Ramos (cell line): Measurements from ENCODE around the gene MOGAT1.

ENCODE experiments used
- in situ Hi-C: fragments of 300-500 bp; cut with MboI; formaldehyde crosslinking; loops from one replicate; pipeline ENCODE4 v1.14.3; 2022; ENCODE audit warnings: low sequenced_read_pairs; ENCODE audit not compliant: unreplicated experiment

MOGAT1 gene

DNA sequence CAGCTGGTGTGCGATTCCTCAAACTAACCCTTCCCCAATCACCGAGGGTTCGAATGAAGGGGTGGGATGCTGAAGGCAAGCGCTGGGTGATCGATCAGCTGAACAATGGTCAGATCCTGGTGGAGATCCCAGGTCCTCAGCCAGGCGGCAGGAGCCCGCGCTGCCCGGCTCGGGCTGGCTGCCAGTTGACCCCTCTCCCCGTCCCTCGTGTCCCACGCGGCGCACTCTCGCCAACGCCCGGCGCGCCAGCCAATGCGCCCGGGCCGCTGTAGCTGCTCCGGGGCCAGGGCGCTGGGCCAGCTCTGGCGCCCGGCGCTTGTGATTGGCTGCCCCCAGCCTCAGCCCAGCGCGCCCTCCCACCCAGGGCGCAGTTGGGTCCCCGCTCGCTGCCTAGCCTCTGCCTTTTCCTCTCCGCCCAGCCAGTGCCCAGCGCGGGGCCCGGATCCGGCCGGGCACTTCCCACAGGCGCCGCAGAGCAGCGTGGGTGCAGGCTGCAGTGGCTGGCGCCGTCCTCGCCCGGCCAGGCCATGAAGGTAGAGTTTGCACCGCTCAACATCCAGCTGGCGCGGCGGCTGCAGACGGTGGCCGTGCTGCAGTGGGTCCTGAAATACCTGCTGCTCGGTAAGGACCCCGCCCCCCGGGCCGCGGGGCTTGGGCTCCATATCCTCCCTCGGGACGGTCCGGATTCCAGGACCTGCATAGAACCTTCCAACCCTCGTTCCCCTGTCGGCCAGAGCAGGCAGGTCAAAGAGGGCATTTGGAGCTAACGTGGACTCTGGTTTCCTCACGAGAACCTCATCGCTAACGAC, at the start of gene MOGAT1:
Gene MOGAT1, plus strand, starts transcription at position 400 of the 809 bp plus-strand sequence. Its CDS starts 128 bp downstream, at position 528.
- in situ Hi-C loops: no loop called here

DNA sequence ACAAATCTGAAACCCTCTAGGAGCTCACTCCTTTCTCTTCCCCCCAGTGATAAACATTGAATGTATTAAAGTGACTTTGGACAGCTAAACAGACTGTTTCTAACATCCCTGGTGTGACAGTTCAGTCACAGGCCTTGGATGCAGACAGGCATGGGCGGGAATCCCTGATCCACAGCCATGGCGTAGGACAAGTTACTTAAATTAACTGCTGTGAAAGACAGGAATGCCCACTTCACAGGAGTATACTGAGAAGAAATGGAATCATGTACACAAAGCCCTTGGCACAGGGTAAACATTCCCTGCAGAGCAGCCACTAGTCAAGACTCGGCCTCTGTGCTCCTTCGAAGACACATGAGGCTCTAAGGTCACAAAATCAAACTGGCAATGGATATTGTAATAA, 49.6 kb upstream of the MOGAT1 start:
- in situ Hi-C loops: no loop called here

GRCh38 chr2:222622910-222623309, 48.5 kb upstream of the MOGAT1 start:
- in situ Hi-C loops: no loop called here

- in situ Hi-C loops: no loop called here
Measured at GRCh38 chr2:222623756-222624309, 47.6 kb upstream of the MOGAT1 start.

DNA sequence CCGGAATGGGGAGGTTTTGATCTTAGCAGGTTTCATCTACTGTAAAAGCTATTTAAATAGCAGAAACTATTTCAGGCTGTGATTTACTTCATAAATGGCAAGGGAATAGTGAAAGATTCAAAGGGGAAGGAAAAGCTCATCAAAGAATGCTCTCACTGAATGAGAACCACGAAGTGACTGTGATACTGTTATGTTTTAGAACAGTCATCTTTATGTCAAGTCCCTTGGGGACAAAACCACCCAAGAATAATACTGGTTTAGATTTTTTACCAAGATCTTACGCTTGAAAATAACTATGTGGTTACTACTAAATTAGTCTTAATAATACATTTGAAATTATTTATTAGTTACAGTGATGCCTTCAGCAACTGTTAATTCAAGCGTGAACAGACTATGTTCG, 43.7 kb upstream of the MOGAT1 start:
- in situ Hi-C loops: no loop called here

DNA sequence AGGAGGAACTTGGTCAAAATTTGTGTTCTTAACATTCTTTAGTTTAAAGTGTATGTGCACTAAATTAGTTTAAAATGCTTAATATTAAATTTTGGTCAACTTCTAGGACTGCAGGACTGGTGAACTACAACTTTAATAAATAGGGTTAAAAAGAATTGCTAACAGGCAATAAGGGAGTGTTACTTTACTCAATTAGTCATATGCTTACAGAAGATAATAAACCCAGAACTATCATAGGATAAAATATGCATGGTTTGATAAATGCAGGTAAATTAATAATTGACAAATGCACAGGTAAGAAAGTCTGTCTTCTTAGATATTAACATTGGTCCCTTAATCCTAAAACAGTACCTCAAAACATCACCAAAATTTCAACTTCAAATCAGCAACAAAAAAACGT, 36.2 kb upstream of the MOGAT1 start:
- in situ Hi-C loops: no loop called here

DNA sequence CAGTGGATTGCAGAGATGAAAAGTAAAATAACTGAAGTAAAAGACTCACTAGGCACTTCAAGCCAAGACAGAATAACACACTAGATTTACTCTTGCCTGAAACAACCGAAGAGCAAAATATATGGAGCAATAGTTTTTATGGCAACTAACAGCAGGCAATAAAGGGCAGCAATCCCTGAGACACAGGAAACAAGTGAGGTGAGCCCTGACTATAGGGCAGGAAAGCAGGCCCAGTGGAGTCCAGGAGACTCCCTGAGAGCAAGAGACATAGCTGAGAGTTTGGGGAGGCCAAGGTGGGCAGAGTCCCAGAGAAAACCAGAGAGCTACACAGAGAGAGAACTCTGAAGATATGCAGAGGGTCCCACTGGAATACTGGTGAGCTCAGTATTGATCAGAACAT, 34.4 kb upstream of the MOGAT1 start:
- in situ Hi-C loops: no loop called here

- in situ Hi-C loops: no loop called here
Measured at GRCh38 chr2:222641336-222641735, 30.1 kb upstream of the MOGAT1 start.

- in situ Hi-C loops: no loop called here
Measured at GRCh38 chr2:222643134-222643533, 28.3 kb upstream of the MOGAT1 start.

DNA sequence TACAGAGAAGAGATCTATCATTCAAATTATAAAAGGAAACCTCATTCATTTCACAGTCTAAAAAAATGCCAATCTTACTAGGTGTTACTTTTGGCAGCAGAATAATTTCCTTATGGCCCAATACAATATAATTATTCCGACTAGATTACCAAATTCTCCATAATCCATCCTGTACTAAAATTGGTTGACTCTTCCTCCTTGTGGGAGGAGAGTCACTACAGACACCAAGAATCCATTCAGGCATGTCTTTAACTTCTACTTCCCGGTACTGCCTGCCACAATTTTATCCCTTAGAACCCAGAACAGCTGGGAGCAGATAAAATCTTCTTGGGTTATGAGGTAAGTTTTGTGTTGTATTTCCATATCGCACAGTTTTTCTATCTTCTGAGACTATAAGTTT, 25.4 kb upstream of the MOGAT1 start:
- in situ Hi-C loops: no loop called here

DNA sequence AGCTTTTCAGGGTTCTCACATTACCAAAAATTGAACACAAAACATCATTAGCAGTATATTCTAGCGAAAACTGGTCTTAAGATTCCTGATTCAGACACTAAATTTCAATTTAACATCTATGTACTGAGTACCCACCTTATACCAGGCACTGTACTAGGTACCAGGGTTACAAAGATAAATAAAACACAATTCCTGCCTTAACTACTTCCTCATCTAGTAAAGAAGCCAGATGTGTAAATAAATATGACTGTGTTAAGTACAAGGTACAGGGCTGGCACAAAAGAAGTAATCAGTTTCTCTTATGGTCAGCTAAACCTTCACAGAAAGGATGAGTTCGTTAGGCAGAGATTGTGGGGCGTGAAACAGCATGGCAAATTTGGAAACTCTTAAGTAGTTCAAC, 21.7 kb upstream of the MOGAT1 start:
- in situ Hi-C loops: no loop called here

DNA sequence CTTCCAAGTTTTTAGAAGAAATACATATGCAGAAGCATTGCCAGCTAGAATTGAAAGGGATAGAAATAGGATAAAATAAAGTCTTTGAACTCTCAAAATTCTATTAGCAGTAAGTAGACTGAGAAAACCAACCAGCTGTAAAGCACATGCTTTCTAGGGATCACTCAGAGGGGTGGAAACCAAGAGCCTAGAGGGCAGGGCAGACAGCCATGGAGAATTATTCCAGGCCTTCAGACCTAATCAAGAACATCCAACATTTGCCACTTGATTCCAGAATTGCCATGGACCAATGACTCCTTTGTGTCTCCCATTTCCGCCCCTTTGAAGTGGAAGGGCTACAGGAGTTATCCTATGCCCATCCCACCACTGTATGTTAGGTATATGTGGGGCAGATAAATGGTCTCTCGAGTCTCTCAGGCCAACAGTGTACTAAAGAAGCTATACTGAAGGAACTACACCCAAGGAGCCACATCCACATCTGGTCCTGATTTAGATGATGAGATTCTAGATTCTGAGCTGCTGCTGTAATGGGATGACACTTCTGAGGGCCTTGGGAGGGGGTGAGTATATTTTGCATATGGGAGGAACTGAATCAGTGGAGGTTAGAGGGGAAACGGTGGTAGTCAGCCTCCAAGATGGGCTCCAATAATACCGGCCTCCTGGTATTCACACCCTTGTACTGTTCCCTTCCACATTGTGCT, 19.6 kb upstream of the MOGAT1 start:
- in situ Hi-C loops: no loop called here

GRCh38 chr2:222652491-222653255, 18.8 kb upstream of the MOGAT1 start:
- in situ Hi-C loops: no loop called here

GRCh38 chr2:222653280-222653679, 18.2 kb upstream of the MOGAT1 start:
- in situ Hi-C loops: no loop called here

GRCh38 chr2:222655787-222656525, 15.5 kb upstream of the MOGAT1 start, which contains the start of gene FARSB:
Gene FARSB (minus strand): TSS chr2:222656092. CDS start chr2:222656073, 19 bp downstream.
- in situ Hi-C loops: no loop called here

DNA sequence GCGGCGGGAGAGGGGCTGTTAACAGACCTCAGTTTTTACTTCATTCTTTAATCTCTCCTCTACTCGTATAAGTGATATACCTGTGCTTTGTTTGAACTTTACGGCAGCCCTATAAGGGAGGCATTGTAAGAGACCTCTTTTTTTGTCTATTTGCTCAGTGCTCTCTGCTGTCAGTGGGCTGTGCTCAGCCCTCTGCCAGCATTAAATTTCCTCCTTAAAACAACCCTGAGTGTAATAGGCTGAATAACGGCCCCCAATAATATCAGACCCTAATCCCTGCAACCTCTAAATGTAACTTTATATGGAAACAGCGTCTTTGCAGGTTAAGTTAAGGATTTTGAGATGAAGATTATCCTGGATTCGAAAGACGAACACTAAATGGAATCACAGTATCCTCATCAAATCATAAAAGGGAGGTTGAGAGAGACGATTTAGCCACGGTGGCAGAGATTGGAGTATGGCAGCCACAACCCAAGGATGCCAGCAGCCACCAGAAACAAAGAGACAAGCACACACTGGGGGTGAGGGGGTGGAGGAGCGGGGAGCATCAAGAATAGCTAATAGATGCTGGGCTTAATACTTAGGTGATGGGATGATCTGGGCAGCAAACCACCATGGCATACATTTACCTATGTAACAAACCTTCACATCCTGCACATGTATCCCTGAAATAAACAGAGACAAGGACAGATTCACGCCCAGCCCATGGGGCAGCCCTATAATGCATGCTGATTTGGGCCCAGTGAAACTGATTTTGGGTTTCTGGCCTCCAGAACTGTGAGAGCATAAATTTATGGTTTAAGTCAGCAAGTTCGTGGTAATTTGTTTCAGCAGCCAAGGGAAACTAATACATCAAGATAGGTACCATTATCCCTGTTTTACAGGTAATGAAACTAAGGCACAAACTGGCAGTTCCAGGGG, 14.7 kb upstream of the MOGAT1 start:
- in situ Hi-C loops: no loop called here

DNA sequence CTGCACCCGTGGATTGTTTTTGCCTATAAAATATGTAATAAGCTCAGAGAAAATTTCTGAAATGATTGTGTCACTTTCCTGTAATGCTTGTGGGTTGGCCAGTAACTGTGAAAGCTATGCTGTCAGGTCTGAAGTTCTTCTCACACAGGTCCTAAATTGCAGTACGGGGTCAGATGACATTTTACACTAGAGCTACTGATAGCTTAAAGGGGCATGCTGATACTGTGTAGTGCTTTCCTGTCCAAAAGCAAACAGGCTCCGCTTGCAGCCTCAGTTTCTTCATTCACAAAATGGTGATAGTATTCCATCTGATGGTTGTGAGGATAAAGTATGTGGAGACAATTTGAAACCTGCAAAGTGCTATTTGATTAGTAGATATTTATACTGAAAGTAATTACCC, 8.0 kb upstream of the MOGAT1 start:
- in situ Hi-C loops: no loop called here

DNA sequence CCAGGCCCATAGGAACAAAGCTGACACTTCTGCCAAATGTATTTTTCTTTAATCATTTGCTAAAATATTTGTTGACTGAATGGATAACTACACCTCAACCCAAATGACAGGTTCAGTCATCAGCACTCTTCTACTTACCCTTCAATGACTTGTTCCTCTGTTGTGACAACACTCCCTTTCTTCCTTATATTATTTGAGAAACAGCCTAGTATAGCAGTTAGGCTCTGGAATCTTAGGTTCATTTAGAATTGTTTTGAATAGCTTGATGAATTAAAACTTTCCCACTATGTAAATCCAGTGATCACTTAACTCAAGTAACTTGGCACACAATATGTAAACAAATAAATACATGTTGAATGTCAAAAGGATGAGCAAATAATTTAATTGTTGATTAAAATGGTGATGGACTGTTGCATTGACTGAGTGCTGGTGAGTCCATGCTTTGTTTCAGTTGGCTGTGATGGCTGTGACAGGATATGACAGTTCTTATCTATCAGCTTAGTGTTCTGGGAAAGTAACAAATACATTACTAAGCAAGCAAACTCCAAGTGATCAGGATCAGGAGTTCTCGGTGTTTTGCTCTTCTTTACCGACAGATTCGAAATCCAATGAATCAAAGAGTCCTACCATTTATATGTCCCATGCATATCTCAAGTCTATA, 2.8 kb upstream of the MOGAT1 start:
- in situ Hi-C loops: no loop called here
